Activated B cell treated with CpG ODN at 0.5 μM for 24 hours (primary cell): ENCODE data around the gene EPHA8. TPM values are rescaled to one million over a fixed set of nuclear protein-coding genes. Genes with fewer than 3 reads are reported as not detected.

ENCODE experiments used
- ATAC-seq: fragments of 200-7000 bp; cut with Tn5 transposase; one replicate; pipeline ENCODE4 v1.10.0; 2021; ENCODE audit warnings: low read depth, mild to moderate bottlenecking, moderate library complexity
- CTCF ChIA-PET: fragments of 350-600 bp; sonication (Branson Sonifier 250); formaldehyde crosslinking; loops from one replicate; lab custom pipeline; 2021; ENCODE audit warnings: antibody characterized with exemption; lab: Charles Lee
- POLR2A ChIA-PET: fragments of 350-600 bp; sonication (Branson Sonifier 250); formaldehyde crosslinking; loops from one replicate; lab custom pipeline; 2021; ENCODE audit warnings: antibody characterized with exemption; lab: Charles Lee
- DNase-seq: peaks from one replicate; pipeline ENCODE4 v3.0.0; 2022
- H3K27ac Mint-ChIP-seq: one replicate; pipeline ENCODE4 v1.8.0; 2020; ENCODE audit warnings: mixed read lengths
- H3K27me3 Mint-ChIP-seq: one replicate; pipeline ENCODE4 v1.8.0; 2021; ENCODE audit warnings: mixed read lengths
- H3K36me3 Mint-ChIP-seq: one replicate; pipeline ENCODE4 v1.8.0; 2021; ENCODE audit warnings: low read depth, mixed read lengths
- H3K4me1 Mint-ChIP-seq: one replicate; pipeline ENCODE4 v1.8.0; 2021; ENCODE audit warnings: mixed read lengths
- H3K4me3 Mint-ChIP-seq: one replicate; pipeline ENCODE4 v1.8.0; 2020; ENCODE audit warnings: mild to moderate bottlenecking, mixed read lengths
- H3K9me3 Mint-ChIP-seq: one replicate; pipeline ENCODE4 v1.8.0; 2020; ENCODE audit warnings: mixed read lengths
- intact Hi-C: fragments of 100-400 bp; cut with micrococcal nuclease; formaldehyde crosslinking; loops from one replicate; pipeline ENCODE4 v1.15.1; 2024
- total RNA-seq: library from RNA; stranded (reverse); gene quantifications from 2 replicates; pipeline ENCODE4 v1.2.3, GENCODE V29; 2022
- TF ChIP-seq, protein P1 (sequence below): fragments of 200-600 bp; IDR thresholded peaks from one replicate; pipeline ENCODE4 v1.8.0; 2022; ENCODE audit warnings: antibody characterized with exemption, mild to moderate bottlenecking

EPHA8 gene
- not detected in 2 replicates for total RNA-seq

DNA sequence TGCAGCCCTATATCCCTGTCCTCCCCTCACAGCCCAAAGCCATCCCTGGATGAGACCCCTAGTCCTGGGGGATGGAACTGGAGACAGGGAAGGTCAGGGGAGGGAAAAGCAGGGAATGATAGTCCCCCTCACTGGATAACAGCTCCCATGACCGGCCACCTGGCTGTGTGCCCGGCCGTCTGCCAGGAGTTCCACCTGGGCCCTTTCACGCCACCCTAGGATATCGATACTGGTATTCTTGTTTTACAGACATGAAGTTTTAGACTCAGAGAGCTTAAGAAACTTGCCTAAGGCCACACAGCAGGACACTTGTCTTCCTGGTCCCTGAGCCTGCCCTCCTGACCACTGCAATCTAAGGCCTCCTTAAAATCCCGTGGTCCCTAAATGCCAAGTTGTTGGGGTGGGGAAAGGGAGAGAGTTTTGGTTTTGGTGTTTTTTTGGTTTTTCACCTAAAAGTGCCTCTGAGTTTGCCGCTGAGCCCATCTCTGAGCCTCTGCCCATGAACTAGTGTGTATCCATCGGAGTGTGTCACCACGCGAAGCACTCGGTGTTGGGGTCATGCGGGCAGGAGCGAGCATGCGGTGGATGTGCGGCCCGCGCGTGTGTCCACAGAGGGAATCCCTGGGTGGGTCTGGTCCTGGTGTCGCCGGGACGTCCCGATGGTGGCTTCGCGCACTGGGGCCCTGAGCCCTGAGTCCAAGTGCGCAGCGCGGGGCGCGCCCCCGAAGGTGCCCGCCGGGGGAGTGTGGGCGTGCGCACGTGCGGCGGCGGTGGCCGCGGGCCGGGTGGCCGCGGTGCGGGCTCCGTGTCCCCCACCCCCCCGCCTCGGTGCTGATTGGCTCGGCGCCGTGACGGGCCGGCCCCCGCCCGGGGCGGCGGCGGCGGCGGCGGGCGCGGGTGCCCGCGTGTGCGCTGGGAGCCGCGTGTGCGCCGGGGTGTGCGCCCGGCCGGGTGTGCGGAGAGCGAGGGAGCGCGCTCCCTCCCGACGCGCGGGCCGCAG, at the start of gene EPHA8:
Gene EPHA8, plus strand, starts transcription at position 906 of the 1,000 bp plus-strand sequence. CDS start 147 bp downstream, outside the sequence.
- Mint-ChIP-seq H3K36me3 (no peaks in the 10 kb centered on the region), H3K27ac (no peak within 1 kb of the TSS), H3K4me1 (peaks cover 8% of the 10 kb centered on the region), H3K9me3 (no peaks in the 10 kb centered on the region), H3K4me3 (no peak within 1 kb of the TSS), H3K27me3 (peaks cover 51% of the 10 kb centered on the region)
- TF ChIP-seq, protein P1, sequence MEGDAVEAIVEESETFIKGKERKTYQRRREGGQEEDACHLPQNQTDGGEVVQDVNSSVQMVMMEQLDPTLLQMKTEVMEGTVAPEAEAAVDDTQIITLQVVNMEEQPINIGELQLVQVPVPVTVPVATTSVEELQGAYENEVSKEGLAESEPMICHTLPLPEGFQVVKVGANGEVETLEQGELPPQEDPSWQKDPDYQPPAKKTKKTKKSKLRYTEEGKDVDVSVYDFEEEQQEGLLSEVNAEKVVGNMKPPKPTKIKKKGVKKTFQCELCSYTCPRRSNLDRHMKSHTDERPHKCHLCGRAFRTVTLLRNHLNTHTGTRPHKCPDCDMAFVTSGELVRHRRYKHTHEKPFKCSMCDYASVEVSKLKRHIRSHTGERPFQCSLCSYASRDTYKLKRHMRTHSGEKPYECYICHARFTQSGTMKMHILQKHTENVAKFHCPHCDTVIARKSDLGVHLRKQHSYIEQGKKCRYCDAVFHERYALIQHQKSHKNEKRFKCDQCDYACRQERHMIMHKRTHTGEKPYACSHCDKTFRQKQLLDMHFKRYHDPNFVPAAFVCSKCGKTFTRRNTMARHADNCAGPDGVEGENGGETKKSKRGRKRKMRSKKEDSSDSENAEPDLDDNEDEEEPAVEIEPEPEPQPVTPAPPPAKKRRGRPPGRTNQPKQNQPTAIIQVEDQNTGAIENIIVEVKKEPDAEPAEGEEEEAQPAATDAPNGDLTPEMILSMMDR = no peak
- POLR2A ChIA-PET = no interaction called here
- ATAC-seq (no peak), DNase-seq (no peak)
- CTCF ChIA-PET = no interaction called here
- intact Hi-C loops = no loop called here

GRCh38 chr1:22516906-22517571, 46.2 kb upstream of the EPHA8 start:
- no peaks in the 10 kb centered on the region for H3K4me1 Mint-ChIP-seq
- ATAC-seq (no peak), DNase-seq (no peak)
- POLR2A ChIA-PET = no interaction called here
- no peak overlapping the region for H3K27ac Mint-ChIP-seq
- TF ChIP-seq, protein P1 = no peak
- intact Hi-C loops = no loop called here
- H3K27me3 Mint-ChIP-seq = no peaks in the 10 kb centered on the region
- H3K36me3 Mint-ChIP-seq = peaks cover 97% of the 10 kb centered on the region
- H3K4me3 Mint-ChIP-seq = no peak overlapping the region
- CTCF ChIA-PET = no interaction called here
- H3K9me3 Mint-ChIP-seq = no peaks in the 10 kb centered on the region

- TF ChIP-seq, protein P1 = no peak
- ChIA-PET CTCF (no interaction called here), POLR2A (no interaction called here)
- no peak overlapping the region for H3K27ac Mint-ChIP-seq
- no peak for ATAC-seq
- intact Hi-C loops = no loop called here
- peaks cover 92% of the 10 kb centered on the region for H3K36me3 Mint-ChIP-seq
- no peak overlapping the region for H3K4me3 Mint-ChIP-seq
- no peaks in the 10 kb centered on the region for H3K27me3 Mint-ChIP-seq
- no peak for DNase-seq
- H3K9me3 Mint-ChIP-seq = no peaks in the 10 kb centered on the region
- no peaks in the 10 kb centered on the region for H3K4me1 Mint-ChIP-seq
Measured at GRCh38 chr1:22517956-22518355, 45.3 kb upstream of the EPHA8 start.

DNA sequence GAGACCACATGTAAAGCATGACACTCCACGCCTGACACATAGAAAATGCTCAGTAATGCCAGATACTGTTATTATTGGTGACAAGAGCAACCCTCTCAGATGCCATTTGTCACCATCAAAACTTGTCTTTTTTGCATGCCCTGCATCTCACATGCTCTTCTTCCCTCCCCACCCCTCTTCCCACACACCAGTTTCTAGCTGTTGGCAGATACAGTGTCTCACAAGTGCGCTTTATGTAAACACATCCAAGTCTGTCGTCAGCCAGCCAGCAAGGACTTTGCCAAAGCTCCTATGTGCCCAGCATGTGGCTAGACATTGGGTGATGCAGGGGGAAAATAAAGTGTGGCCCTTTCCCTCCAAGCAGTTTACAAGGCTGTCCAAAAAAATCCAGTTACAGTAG, 44.9 kb upstream of the EPHA8 start:
- H3K36me3 Mint-ChIP-seq = peaks cover 93% of the 10 kb centered on the region
- H3K4me1 Mint-ChIP-seq = no peaks in the 10 kb centered on the region
- H3K27ac Mint-ChIP-seq = no peak overlapping the region
- CTCF ChIA-PET = no interaction called here
- POLR2A ChIA-PET = no interaction called here
- H3K9me3 Mint-ChIP-seq = no peaks in the 10 kb centered on the region
- TF ChIP-seq, protein P1 = no peak
- H3K27me3 Mint-ChIP-seq = no peaks in the 10 kb centered on the region
- DNase-seq (no peak), ATAC-seq (no peak)
- intact Hi-C loops = no loop called here
- H3K4me3 Mint-ChIP-seq = no peak overlapping the region

DNA sequence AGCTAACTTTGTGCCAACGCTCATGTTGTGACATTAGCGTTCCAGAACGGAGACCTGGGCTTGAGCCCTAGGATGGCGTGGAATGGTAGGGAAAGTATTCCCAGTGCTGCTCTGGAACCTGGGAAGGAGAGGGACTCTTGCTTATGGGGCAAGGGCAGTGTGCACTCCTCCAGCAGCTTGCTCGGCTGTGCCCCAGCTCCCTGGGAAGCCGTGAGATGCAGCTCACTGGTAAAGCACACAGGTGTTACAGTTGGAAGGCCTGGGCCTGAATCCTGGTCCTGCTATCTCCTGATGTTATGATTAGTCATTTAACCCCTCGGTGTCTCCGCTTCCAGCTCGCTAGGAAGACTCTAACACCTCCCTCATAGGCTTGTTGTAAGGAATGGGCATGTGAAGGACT, 42.4 kb upstream of the EPHA8 start:
- Mint-ChIP-seq H3K27ac (no peak overlapping the region), H3K9me3 (no peaks in the 10 kb centered on the region), H3K27me3 (no peaks in the 10 kb centered on the region), H3K4me3 (no peak overlapping the region), H3K36me3 (peaks cover 95% of the 10 kb centered on the region), H3K4me1 (no peaks in the 10 kb centered on the region)
- POLR2A ChIA-PET = no interaction called here
- DNase-seq = no peak
- TF ChIP-seq, protein P1 = no peak
- ATAC-seq = no peak
- intact Hi-C loops = no loop called here
- CTCF ChIA-PET = no interaction called here
